Pancreas (tissue), 10 donors: ENCODE measurements around the gene MESP1. TPM values are rescaled to one million over a fixed set of nuclear protein-coding genes. Genes with fewer than 3 reads are reported as not detected.

Source experiments
- ATAC-seq, 4 donors: fragments of 200-7000 bp; cut with Tn5 transposase; one replicate each; pipeline versions ENCODE4 v1.8.0 to v1.9.1; 2020; ENCODE audit warnings: mild to moderate bottlenecking in 4 of 4, moderate library complexity in 4 of 4
- DNase-seq, 6 donors: peaks; one replicate each; pipeline ENCODE4 v3.0.0-alpha.2; 2020
- FAIRE-seq: peaks from 2 replicates; lab custom pipeline; 2012; peaks lifted over from hg19 to GRCh38; lab: Jason Lieb, UNC
- H3K27ac ChIP-seq, 4 donors: fragments of 200-600 bp; sonication (generic); 1 replicate in 3 of 4; 2 replicates in 1 of 4; pipeline versions ENCODE4 v1.5.0 to v1.8.0; 2020
- H3K27me3 ChIP-seq, 4 donors: fragments of 200-600 bp; one replicate each; pipeline ENCODE4 v1.8.0; 2021
- H3K36me3 ChIP-seq, 3 donors: fragments of 200-600 bp; sonication (generic) in 1 of 3; one replicate each; pipeline versions ENCODE4 v1.5.0 to v1.8.0; 2020 to 2021
- H3K4me1 ChIP-seq, 3 donors: fragments of 200-600 bp; one replicate each; pipeline ENCODE4 v1.8.0; 2021
- H3K4me3 ChIP-seq, 4 donors: fragments of 200-600 bp; sonication (generic) in 2 of 4; one replicate each; pipeline versions ENCODE4 v1.5.0 to v1.8.0; 2020 to 2021
- H3K9me3 ChIP-seq, 4 donors: fragments of 200-600 bp; one replicate each; pipeline ENCODE4 v1.8.0; 2021
- CTCF ChIP-seq, 4 donors: fragments of 200-600 bp; sonication (generic) in 3 of 4; IDR thresholded peaks; one replicate each; pipeline versions ENCODE4 v1.5.0 to v1.8.0; 2021; ENCODE audit warnings: antibody characterized with exemption in 4 of 4
- WGBS, 2 donors: extraction: QIAGEN DNeasy Blood & Tissue Kit; methylation state at CpG; one replicate each; pipeline ENCODE4 v1.1.7; 2013; 5-methylcytosine and 5-hydroxymethylcytosine counted together
- intact Hi-C, 3 donors: fragments of 100-400 bp; cut with DNase I; formaldehyde crosslinking; loops; one replicate each; pipeline versions ENCODE4 v1.11.1 to v1.14.2; 2022
- polyA plus RNA-seq, 2 donors: library from polyadenylated mRNA; stranded (reverse); fragments of 200-250 nt; gene quantifications; one replicate each; pipeline ENCODE4 v1.2.3, GENCODE V29; 2013
- total RNA-seq, 6 donors: library from RNA; stranded (reverse); fragmentation: NEBNext Ultra II Directional in 4 of 6; extraction: Animal tissue kit (Norgen Biotek cat#: 25700) in 4 of 6; gene quantifications; one replicate each; pipeline versions ENCODE4 v1.2.1 to v1.2.4, GENCODE V29; 2021 to 2023
- donor health status: healthy with polysubstance abuse.
- donor health status: DM: no; HTN: no; CAD: no; lungs with moderate emphysema.
- donor health status: DM: no; HTN: no; CAD: no.
- donor health status: control.
- donor health status: control.
- donor health status: Bipolar disorder and iron deficiency.
- donor health status: DM: yes; HTN: yes; CAD: no.
- donor health status: DM: no; HTN: no; CAD: no.
- donor health status: DM: no; HTN: no; CAD: no.
- donor health status: DM: yes; HTN: yes; CAD: no.

The MESP1 gene, protein sequence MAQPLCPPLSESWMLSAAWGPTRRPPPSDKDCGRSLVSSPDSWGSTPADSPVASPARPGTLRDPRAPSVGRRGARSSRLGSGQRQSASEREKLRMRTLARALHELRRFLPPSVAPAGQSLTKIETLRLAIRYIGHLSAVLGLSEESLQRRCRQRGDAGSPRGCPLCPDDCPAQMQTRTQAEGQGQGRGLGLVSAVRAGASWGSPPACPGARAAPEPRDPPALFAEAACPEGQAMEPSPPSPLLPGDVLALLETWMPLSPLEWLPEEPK
- total RNA-seq: 1 to 10 TPM; 1.5 to 4.0 (median 2.4) TPM
- 1 to 10 TPM; 1.1 to 2.1 TPM for polyA plus RNA-seq

DNA sequence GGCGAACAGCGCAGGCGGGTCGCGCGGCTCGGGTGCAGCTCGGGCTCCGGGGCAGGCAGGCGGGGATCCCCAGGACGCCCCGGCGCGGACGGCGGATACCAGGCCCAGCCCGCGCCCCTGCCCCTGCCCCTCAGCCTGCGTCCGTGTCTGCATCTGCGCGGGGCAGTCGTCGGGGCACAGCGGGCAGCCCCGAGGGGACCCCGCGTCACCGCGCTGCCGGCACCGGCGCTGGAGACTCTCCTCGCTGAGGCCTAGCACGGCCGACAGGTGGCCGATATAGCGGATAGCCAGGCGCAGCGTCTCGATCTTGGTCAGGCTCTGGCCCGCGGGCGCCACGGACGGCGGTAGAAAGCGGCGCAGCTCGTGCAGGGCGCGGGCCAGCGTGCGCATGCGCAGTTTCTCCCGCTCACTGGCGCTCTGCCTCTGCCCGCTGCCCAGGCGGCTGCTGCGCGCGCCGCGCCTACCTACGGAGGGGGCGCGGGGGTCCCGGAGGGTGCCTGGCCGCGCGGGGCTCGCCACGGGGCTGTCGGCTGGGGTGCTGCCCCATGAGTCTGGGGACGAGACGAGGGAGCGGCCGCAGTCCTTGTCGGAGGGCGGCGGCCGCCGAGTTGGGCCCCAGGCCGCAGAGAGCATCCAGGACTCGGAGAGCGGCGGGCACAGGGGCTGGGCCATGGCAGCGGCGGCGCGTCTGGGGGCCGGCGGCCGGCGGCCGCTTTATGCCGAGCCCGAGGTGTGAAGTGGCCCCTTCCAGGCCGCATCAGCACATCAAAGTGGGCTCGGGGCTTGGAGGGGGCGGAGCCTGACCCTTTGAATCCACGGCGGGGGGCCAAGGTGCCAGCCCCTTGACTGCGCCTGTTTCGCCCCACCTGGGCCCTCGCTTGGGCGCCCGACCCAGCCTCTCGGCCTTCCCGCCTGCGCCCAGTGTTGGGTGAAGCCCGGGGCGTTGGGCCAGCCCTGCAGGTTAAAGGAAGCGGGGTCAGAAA lies at the start of gene MESP1:
MESP1 (minus strand) TSS at position 690 of the 983 bp plus-strand sequence; CDS start at position 672, 18 bp downstream.
- no peak for FAIRE-seq

DNA sequence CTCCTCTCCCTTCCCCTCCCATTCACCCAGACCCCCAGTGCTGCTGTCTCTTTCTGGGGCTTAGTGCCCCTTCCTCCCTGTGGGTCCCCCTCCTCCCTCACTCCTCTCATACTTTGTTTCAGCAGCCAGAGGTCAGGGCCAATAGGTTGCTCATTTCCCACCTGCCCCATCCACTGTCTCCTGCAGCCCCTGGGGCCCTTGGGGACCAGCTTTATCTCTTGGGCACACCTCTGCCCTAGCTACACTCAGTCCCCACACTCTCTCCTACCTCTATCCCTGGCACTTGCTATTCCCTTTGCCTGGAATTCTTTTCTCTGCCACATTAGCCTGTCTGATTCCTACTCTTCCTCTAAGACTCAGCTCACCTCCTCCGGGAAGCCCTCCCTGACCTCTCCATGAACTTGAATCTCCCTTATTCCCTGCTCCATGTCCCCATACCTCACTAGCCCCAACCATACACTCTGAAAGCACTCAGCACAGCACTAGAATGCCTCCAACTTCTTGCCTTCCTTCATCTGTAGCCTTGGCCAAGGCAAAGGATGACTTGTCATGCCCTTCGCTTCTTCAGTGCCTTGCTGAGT lies 49.0 kb upstream of the MESP1 start:
- H3K9me3 ChIP-seq: no peaks in the 10 kb centered on the region
- peaks cover 7 to 13% (median 9%) of the 10 kb centered on the region in 3 donors for H3K4me1 ChIP-seq
- no peak for TF ChIP-seq CTCF (IDR thresholded peaks at IDR 0.05)
- FAIRE-seq (no peak), DNase-seq (peak in 1 of 6 donors; percentile 48), ATAC-seq (no peak)
- H3K4me3 ChIP-seq: no peak overlapping the region
- no peaks in the 10 kb centered on the region for H3K27me3 ChIP-seq
- H3K27ac ChIP-seq: no peak overlapping the region
- 82 to 89% methylated on average over 2 of the region's 2 CpGs for WGBS, 2 donors
- intact Hi-C loops: no loop called here
- peaks cover 0 to 60% (median 5%) of the 10 kb centered on the region in 3 donors for H3K36me3 ChIP-seq

More for the DNA sequence above, at the start of gene MESP1:
- peak; percentile 52 to 81 (median 78) for TF ChIP-seq CTCF (IDR thresholded peaks at IDR 0.05)
- Histone ChIP-seq H3K27ac (peak within 1 kb of the TSS; percentile 64 to 80 (median 72)), H3K27me3 (no peaks in the 10 kb centered on the region), H3K9me3 (no peaks in the 10 kb centered on the region), H3K4me1 (peaks cover 5 to 13% (median 11%) of the 10 kb centered on the region in 3 donors), H3K4me3 (peak within 1 kb of the TSS; percentile 33 to 67 (median 56)), H3K36me3 (no peaks in the 10 kb centered on the region)
- ATAC-seq: peak; percentile 87 to 92 (median 90)
- DNase-seq: peak; percentile 91 to 99 (median 96)
- 2 to 3% methylated on average over 78 to 114 of the region's 114 CpGs for WGBS, 2 donors
- intact Hi-C loops: loop anchor here in 1 of 3 donors (10.0 kb wide), 1 partner anchor 124 kb away; no protein-coding TSS in a partner anchor

- WGBS, 2 donors: 73 to 77% methylated on average over 20 of the region's 20 CpGs
Observed at GRCh38 chr15:89799011-89799911, 48.2 kb upstream of the MESP1 start.

More at GRCh38 chr15:89799011-89799911, 48.2 kb upstream of the MESP1 start:
- intact Hi-C loops: no loop called here
- FAIRE-seq (no peak), DNase-seq (peak in 3 of 6 donors; percentile 31 to 53 (median 48)), ATAC-seq (peak in 1 of 4 donors; percentile 1)
- H3K27me3 ChIP-seq: no peaks in the 10 kb centered on the region
- H3K4me1 ChIP-seq: peaks cover 9 to 14% (median 10%) of the 10 kb centered on the region in 3 donors
- H3K9me3 ChIP-seq: no peaks in the 10 kb centered on the region
- no peak overlapping the region for H3K27ac ChIP-seq
- peaks cover 0 to 60% (median 5%) of the 10 kb centered on the region in 3 donors for H3K36me3 ChIP-seq
- TF ChIP-seq CTCF (IDR thresholded peaks at IDR 0.05): no peak
- H3K4me3 ChIP-seq: no peak overlapping the region
